Neural cell (in vitro differentiated cells): ENCODE data around the gene GDNF.

ENCODE experiments used
- TF ChIP-seq, protein P1 (sequence below): IDR thresholded peaks from 2 replicates; pipeline ENCODE4 v1.6.1; 2012; ENCODE audit warnings: borderline replicate concordance
- TF ChIP-seq, protein P2 (sequence below): fragments of 450-650 bp; IDR thresholded peaks from 2 replicates; pipeline ENCODE4 v1.5.1; 2014; ENCODE audit warnings: antibody characterized with exemption, mild to moderate bottlenecking, moderate library complexity; ENCODE audit not compliant: poor library complexity, severe bottlenecking

DNA sequence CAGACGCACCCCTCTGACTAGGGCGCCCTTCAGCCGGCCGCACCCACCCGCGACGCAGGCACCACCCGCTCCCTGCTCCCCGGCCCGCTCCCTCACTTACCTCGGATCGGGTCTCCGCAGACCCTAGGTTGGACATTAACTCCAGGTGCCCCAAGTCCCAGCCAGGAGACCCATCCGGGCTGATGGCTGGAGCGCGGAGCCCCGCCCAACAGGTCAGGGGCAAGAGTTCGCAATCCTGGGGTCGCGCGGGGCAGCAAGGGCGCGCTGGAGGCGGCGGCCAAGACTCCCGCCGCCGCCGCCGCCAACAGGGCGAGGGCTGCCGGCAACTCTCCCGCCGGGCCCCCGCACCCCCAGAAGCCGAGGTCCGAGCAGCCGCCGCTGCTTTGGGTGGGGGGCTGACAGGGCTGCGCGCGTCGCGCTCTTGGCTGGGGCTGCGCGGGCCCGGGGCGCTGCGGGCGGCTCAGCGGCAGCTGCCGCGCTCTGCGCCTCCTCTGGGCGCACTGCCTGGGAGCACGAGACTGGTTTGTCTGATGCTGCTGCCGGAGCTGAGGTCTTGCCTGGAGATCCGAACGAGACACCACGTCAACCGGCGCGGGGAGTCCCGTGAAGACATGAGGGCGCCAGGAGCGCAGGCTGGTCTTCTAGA is at the start of gene GDNF:
- TF ChIP-seq, protein P1, sequence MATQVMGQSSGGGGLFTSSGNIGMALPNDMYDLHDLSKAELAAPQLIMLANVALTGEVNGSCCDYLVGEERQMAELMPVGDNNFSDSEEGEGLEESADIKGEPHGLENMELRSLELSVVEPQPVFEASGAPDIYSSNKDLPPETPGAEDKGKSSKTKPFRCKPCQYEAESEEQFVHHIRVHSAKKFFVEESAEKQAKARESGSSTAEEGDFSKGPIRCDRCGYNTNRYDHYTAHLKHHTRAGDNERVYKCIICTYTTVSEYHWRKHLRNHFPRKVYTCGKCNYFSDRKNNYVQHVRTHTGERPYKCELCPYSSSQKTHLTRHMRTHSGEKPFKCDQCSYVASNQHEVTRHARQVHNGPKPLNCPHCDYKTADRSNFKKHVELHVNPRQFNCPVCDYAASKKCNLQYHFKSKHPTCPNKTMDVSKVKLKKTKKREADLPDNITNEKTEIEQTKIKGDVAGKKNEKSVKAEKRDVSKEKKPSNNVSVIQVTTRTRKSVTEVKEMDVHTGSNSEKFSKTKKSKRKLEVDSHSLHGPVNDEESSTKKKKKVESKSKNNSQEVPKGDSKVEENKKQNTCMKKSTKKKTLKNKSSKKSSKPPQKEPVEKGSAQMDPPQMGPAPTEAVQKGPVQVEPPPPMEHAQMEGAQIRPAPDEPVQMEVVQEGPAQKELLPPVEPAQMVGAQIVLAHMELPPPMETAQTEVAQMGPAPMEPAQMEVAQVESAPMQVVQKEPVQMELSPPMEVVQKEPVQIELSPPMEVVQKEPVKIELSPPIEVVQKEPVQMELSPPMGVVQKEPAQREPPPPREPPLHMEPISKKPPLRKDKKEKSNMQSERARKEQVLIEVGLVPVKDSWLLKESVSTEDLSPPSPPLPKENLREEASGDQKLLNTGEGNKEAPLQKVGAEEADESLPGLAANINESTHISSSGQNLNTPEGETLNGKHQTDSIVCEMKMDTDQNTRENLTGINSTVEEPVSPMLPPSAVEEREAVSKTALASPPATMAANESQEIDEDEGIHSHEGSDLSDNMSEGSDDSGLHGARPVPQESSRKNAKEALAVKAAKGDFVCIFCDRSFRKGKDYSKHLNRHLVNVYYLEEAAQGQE, result no peak
- TF ChIP-seq, protein P2, sequence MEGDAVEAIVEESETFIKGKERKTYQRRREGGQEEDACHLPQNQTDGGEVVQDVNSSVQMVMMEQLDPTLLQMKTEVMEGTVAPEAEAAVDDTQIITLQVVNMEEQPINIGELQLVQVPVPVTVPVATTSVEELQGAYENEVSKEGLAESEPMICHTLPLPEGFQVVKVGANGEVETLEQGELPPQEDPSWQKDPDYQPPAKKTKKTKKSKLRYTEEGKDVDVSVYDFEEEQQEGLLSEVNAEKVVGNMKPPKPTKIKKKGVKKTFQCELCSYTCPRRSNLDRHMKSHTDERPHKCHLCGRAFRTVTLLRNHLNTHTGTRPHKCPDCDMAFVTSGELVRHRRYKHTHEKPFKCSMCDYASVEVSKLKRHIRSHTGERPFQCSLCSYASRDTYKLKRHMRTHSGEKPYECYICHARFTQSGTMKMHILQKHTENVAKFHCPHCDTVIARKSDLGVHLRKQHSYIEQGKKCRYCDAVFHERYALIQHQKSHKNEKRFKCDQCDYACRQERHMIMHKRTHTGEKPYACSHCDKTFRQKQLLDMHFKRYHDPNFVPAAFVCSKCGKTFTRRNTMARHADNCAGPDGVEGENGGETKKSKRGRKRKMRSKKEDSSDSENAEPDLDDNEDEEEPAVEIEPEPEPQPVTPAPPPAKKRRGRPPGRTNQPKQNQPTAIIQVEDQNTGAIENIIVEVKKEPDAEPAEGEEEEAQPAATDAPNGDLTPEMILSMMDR, result no peak
